Measurements from ENCODE around the gene TBC1D22A. TPM values are rescaled to one million over a fixed set of nuclear protein-coding genes. Genes with fewer than 3 reads are reported as not detected.

TBC1D22A gene
- total and polyA plus RNA-seq, 2 donors (not counting 3 experiments of a cell fraction or from before 2014, with no cell fraction given): 26.1 to 32.4 TPM

GRCh38 chr22:47196166-47196849 lies 433.9 kb downstream of the TBC1D22A start:
- H3K4me3 ChIP-seq (replicated peaks in 1 of 3; ENCODE audit: insufficient read depth in 1 of 3, low read depth in 1 of 3, low read length in 3 of 3): no peak overlapping the region
- ChIA-PET POLR2A (no interaction called here), CTCF (no interaction called here)
- no peak overlapping the region for H2AFZ ChIP-seq (ENCODE audit: low read depth, low read length)
- no peaks in the 10 kb centered on the region for H3K9me3 ChIP-seq (replicated peaks; ENCODE audit: control insufficient read depth, insufficient read depth, low read length)
- no peaks in the 10 kb centered on the region for H3K9me1 ChIP-seq (replicated peaks; ENCODE audit: control insufficient read depth, extremely low read depth, insufficient read depth, low read length)
- no peak for TF ChIP-seq GATA2 (IDR thresholded peaks at IDR 0.05; ENCODE audit: insufficient read depth, insufficient read length, low read depth, low read length)
- TF ChIP-seq, protein P1, sequence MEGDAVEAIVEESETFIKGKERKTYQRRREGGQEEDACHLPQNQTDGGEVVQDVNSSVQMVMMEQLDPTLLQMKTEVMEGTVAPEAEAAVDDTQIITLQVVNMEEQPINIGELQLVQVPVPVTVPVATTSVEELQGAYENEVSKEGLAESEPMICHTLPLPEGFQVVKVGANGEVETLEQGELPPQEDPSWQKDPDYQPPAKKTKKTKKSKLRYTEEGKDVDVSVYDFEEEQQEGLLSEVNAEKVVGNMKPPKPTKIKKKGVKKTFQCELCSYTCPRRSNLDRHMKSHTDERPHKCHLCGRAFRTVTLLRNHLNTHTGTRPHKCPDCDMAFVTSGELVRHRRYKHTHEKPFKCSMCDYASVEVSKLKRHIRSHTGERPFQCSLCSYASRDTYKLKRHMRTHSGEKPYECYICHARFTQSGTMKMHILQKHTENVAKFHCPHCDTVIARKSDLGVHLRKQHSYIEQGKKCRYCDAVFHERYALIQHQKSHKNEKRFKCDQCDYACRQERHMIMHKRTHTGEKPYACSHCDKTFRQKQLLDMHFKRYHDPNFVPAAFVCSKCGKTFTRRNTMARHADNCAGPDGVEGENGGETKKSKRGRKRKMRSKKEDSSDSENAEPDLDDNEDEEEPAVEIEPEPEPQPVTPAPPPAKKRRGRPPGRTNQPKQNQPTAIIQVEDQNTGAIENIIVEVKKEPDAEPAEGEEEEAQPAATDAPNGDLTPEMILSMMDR (IDR thresholded peaks at IDR 0.05; ENCODE audit: extremely low read depth in 1 of 2, insufficient read depth in 1 of 2, low read depth in 1 of 2, low read length in 2 of 2): no peak
- TF ChIP-seq MYC (IDR thresholded peaks at IDR 0.05; ENCODE audit: low read depth, low read length): no peak
- TF ChIP-seq FOS (IDR thresholded peaks at IDR 0.05; ENCODE audit: borderline replicate concordance, insufficient read depth, low read length): no peak
- no peak for TF ChIP-seq POLR2AphosphoS5 (IDR thresholded peaks at IDR 0.05; ENCODE audit: insufficient read depth, low read depth, low read length)
- no peak for TF ChIP-seq JUN (IDR thresholded peaks at IDR 0.05; ENCODE audit: borderline replicate concordance, insufficient read depth, insufficient read length, low read depth)
- TF ChIP-seq, protein P2, sequence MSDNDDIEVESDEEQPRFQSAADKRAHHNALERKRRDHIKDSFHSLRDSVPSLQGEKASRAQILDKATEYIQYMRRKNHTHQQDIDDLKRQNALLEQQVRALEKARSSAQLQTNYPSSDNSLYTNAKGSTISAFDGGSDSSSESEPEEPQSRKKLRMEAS (IDR thresholded peaks at IDR 0.05; ENCODE audit: insufficient read depth, insufficient read length): no peak
- TF ChIP-seq EZH2 (IDR thresholded peaks at IDR 0.05; ENCODE audit: borderline replicate concordance, low read depth, low read length, severe bottlenecking): no peak
- TF ChIP-seq POLR2A (IDR thresholded peaks at IDR 0.05; ENCODE audit: low read depth, low read length): no peak
- H3K36me3 ChIP-seq (ENCODE audit: control insufficient read depth in 2 of 2, extremely low read depth in 1 of 2, insufficient read depth in 2 of 2, low read length in 2 of 2): no peaks in the 10 kb centered on the region
- no peak overlapping the region for H3K4me2 ChIP-seq (ENCODE audit: insufficient read depth, low read length)
- no peak overlapping the region for H3K9ac ChIP-seq (replicated peaks; ENCODE audit: extremely low read depth, insufficient read depth, low read length)
- dilution Hi-C loops (cut with MboI; ENCODE audit: extremely low pct_ligation_motif_present, low sequenced_read_pairs): no loop called here
- DNase-seq (ENCODE audit: low read depth, low spot score) (no peak), FAIRE-seq (no peak)
- H3K27ac ChIP-seq (ENCODE audit: insufficient read depth, low read depth, low read length): no peak overlapping the region
- H3K79me2 ChIP-seq (ENCODE audit: control insufficient read depth, insufficient read depth, low read length): no peaks in the 10 kb centered on the region
- no peaks in the 10 kb centered on the region for H3K27me3 ChIP-seq (ENCODE audit: control insufficient read depth in 2 of 2, insufficient read depth in 2 of 2, low read length in 2 of 2)
- BruUV-seq (replicated peaks): no TSS peak
- H3K4me1 ChIP-seq (ENCODE audit: control insufficient read depth, extremely low read depth, insufficient read depth, low read length): no peaks in the 10 kb centered on the region
- no peaks in the 10 kb centered on the region for H4K20me1 ChIP-seq (replicated peaks; ENCODE audit: control insufficient read depth, extremely low read depth, insufficient read depth, low read length)
- intact Hi-C loops (cut with micrococcal nuclease): no loop called here
